Right atrium auricular region (tissue), 2 donors: ENCODE measurements around the gene SLCO1B3. TPM values are rescaled to one million over a fixed set of nuclear protein-coding genes. Genes with fewer than 3 reads are reported as not detected.

Experiments
- DNase-seq: peaks from one replicate; pipeline ENCODE4 v3.0.0-alpha.2; 2019; ENCODE audit warnings: low spot score
- H3K27ac ChIP-seq, 2 donors: fragments of 200-600 bp; sonication (generic); 1 replicate in 1 of 2; 2 replicates in 1 of 2; pipeline ENCODE4 v1.5.1; 2016 to 2019
- H3K27me3 ChIP-seq, 2 donors: fragments of 200-600 bp; sonication (generic); one replicate each; pipeline versions ENCODE4 v1.5.1 to v1.6.0; 2017 to 2019
- H3K36me3 ChIP-seq: fragments of 200-600 bp; sonication (generic); one replicate; pipeline ENCODE4 v1.5.1; 2016
- H3K4me1 ChIP-seq, 2 donors: fragments of 200-600 bp; sonication (generic); one replicate each; pipeline versions ENCODE4 v1.5.1 to v1.6.0; 2017 to 2019
- H3K4me3 ChIP-seq, 2 donors: fragments of 200-600 bp; sonication (generic); 1 replicate in 1 of 2; 2 replicates in 1 of 2; pipeline ENCODE4 v1.5.1; 2017 to 2019; ENCODE audit warnings: mild to moderate bottlenecking in 1 of 2, moderate library complexity in 1 of 2
- H3K9me3 ChIP-seq, 2 donors: fragments of 200-600 bp; sonication (generic); one replicate each; pipeline ENCODE4 v1.5.1; 2019
- total RNA-seq, 2 donors: library from RNA; depleted of rRNA; stranded (reverse); fragments of >200 nt; gene quantifications; one replicate each; pipeline ENCODE4 v1.1.0, GENCODE V29; 2016
- TF ChIP-seq, protein P1 (sequence below), 2 donors: fragments of 200-600 bp; sonication (generic); IDR thresholded peaks; one replicate each; pipeline ENCODE4 v1.5.1; 2019; ENCODE audit warnings: antibody characterized with exemption in 2 of 2

Gene SLCO1B3
- total RNA-seq, 2 donors from 2014 or later: not detected

DNA sequence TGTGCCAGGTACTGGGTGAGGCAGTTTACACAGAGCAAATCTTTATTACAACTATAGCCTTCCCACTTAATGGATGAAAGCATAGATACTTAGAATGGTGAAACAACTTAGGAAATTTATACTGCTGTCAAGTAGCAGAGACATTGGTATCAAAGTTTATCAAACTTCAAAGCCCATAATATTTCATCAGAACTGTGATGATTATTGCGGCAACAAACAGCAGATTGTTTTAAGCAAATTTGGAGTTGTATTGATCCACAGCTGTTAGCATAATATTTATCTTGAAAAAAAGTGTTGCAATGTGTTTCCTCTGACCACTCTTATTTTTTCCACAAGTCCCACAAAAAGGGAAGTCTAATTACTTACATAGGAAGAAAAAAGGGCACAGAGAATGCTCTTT, 2.0 kb upstream of the SLCO1B3 start:
- no peaks in the 10 kb centered on the region for H3K36me3 ChIP-seq
- DNase-seq: no peak
- no peaks in the 10 kb centered on the region for H3K4me1 ChIP-seq
- H3K9me3 ChIP-seq: no peaks in the 10 kb centered on the region
- no peak overlapping the region for H3K27ac ChIP-seq
- H3K27me3 ChIP-seq: no peaks in the 10 kb centered on the region
- no peak overlapping the region for H3K4me3 ChIP-seq
- TF ChIP-seq, protein P1, sequence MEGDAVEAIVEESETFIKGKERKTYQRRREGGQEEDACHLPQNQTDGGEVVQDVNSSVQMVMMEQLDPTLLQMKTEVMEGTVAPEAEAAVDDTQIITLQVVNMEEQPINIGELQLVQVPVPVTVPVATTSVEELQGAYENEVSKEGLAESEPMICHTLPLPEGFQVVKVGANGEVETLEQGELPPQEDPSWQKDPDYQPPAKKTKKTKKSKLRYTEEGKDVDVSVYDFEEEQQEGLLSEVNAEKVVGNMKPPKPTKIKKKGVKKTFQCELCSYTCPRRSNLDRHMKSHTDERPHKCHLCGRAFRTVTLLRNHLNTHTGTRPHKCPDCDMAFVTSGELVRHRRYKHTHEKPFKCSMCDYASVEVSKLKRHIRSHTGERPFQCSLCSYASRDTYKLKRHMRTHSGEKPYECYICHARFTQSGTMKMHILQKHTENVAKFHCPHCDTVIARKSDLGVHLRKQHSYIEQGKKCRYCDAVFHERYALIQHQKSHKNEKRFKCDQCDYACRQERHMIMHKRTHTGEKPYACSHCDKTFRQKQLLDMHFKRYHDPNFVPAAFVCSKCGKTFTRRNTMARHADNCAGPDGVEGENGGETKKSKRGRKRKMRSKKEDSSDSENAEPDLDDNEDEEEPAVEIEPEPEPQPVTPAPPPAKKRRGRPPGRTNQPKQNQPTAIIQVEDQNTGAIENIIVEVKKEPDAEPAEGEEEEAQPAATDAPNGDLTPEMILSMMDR (IDR thresholded peaks at IDR 0.05): no peak

- H3K4me3 ChIP-seq: no peak overlapping the region
- no peak for DNase-seq
- H3K9me3 ChIP-seq: no peaks in the 10 kb centered on the region
- H3K27ac ChIP-seq: no peak overlapping the region
- no peaks in the 10 kb centered on the region for H3K4me1 ChIP-seq
- TF ChIP-seq, protein P1 (IDR thresholded peaks at IDR 0.05): no peak
- H3K36me3 ChIP-seq: no peaks in the 10 kb centered on the region
- H3K27me3 ChIP-seq: no peaks in the 10 kb centered on the region
Measured at GRCh38 chr12:20815574-20815973, 5.1 kb downstream of the SLCO1B3 start.

DNA sequence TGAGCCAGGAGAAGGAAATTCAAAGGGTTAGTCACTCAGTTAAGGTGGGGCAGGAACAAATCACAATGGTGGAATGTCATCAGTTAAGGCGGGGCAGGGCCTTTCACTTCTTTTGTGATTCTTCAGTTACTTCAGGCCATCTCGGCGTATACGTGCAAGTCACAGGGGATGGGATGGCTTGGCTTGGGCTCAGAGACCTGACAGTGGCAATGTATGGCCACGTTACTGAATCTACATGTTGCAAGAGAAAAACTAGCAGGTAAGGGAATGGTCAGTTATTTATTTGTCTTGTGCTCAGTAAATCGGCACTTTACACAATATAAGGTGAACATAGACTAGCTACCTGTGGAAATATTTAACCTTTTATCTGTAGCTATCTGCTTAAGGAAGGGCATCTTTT, 11.9 kb downstream of the SLCO1B3 start:
- H3K4me3 ChIP-seq: no peak overlapping the region
- TF ChIP-seq, protein P1 (IDR thresholded peaks at IDR 0.05): no peak
- H3K27ac ChIP-seq: no peak overlapping the region
- H3K27me3 ChIP-seq: no peaks in the 10 kb centered on the region
- no peaks in the 10 kb centered on the region for H3K4me1 ChIP-seq
- no peak for DNase-seq
- no peaks in the 10 kb centered on the region for H3K36me3 ChIP-seq
- H3K9me3 ChIP-seq: no peaks in the 10 kb centered on the region

- DNase-seq: no peak
- H3K27me3 ChIP-seq: no peaks in the 10 kb centered on the region
Measured at GRCh38 chr12:20822925-20823324, 12.4 kb downstream of the SLCO1B3 start.

DNA sequence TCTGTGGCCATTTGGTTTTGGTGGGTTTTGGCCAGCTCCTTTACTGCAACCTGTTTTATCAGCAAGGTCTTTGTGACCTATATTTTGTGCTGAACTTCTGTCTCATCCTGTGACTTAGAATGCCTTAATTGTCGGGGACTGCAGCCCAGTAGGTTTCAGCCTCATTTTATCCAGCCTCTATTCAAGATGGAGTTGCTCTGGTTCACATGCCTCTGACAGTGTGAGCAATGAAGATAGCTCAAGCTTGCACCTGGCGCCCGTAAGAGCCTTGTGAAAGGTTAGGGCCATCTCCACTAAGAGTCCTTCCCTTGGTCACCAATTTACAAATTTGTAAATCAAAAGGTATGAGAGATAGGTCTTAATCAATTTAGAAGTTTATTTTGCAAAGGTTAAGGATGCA, 19.4 kb downstream of the SLCO1B3 start:
- Histone ChIP-seq H3K36me3 (no peaks in the 10 kb centered on the region), H3K27me3 (no peaks in the 10 kb centered on the region), H3K9me3 (no peaks in the 10 kb centered on the region), H3K4me1 (no peaks in the 10 kb centered on the region), H3K4me3 (no peak overlapping the region), H3K27ac (no peak overlapping the region)
- TF ChIP-seq, protein P1 (IDR thresholded peaks at IDR 0.05): no peak
- DNase-seq: no peak

More at GRCh38 chr12:20822925-20823324, 12.4 kb downstream of the SLCO1B3 start:
- Histone ChIP-seq H3K27ac (no peak overlapping the region), H3K4me3 (no peak overlapping the region), H3K9me3 (no peaks in the 10 kb centered on the region), H3K4me1 (no peaks in the 10 kb centered on the region), H3K36me3 (no peaks in the 10 kb centered on the region)
- TF ChIP-seq, protein P1 (IDR thresholded peaks at IDR 0.05): no peak

- DNase-seq: no peak
- H3K9me3 ChIP-seq: no peaks in the 10 kb centered on the region
- H3K4me1 ChIP-seq: no peaks in the 10 kb centered on the region
- no peaks in the 10 kb centered on the region for H3K27me3 ChIP-seq
- no peaks in the 10 kb centered on the region for H3K36me3 ChIP-seq
- TF ChIP-seq, protein P1 (IDR thresholded peaks at IDR 0.05): no peak
- H3K4me3 ChIP-seq: no peak overlapping the region
- H3K27ac ChIP-seq: no peak overlapping the region
Measured at GRCh38 chr12:20830456-20830855, 20.0 kb downstream of the SLCO1B3 start.
